A673 (cell line): ENCODE data around the gene HDHD3. TPM values are rescaled to one million over a fixed set of nuclear protein-coding genes. Genes with fewer than 3 reads are reported as not detected.

ENCODE experiments used
- BruUV-seq: library from RNA; stranded (reverse); fragments of 400-500 nt; replicated peaks from 2 replicates; lab custom pipeline; 2021; lab: Mats Ljungman, UMichigan
- CTCF ChIA-PET: fragments of 300-600 bp; sonication (Branson Sonifier 250); formaldehyde crosslinking; loops from one replicate; lab custom pipeline; 2022; ENCODE audit warnings: antibody characterized with exemption; lab: Charles Lee
- POLR2A ChIA-PET: fragments of 300-600 bp; sonication (Branson Sonifier 250); formaldehyde crosslinking; loops from one replicate; lab custom pipeline; 2022; ENCODE audit warnings: antibody characterized with exemption; ENCODE audit not compliant: low non-redundant PET; lab: Charles Lee
- DNase-seq: peaks from one replicate; pipeline ENCODE4 v3.0.0-alpha.2; 2015; ENCODE audit warnings: low spot score
- H3K27ac ChIP-seq: fragments of 200-600 bp; sonication (generic); 2 replicates; pipeline ENCODE4 v1.5.1; 2016; ENCODE audit warnings: mixed run types, low read depth, mild to moderate bottlenecking, mixed read lengths, antibody characterized with exemption, low read length; ENCODE audit not compliant: poor library complexity, severe bottlenecking
- H3K27me3 ChIP-seq: fragments of 200-600 bp; sonication (generic); replicated peaks from 2 replicates; pipeline ENCODE4 v1.6.1; 2017; ENCODE audit warnings: mixed run types, low read depth, mild to moderate bottlenecking, mixed read lengths, antibody characterized with exemption, low read length; ENCODE audit not compliant: insufficient read depth, poor library complexity
- H3K36me3 ChIP-seq: fragments of 200-600 bp; sonication (generic); 2 replicates; pipeline ENCODE4 v1.6.1; 2016; ENCODE audit warnings: mixed run types, mild to moderate bottlenecking, mixed read lengths, antibody characterized with exemption, low read length; ENCODE audit not compliant: insufficient read depth, poor library complexity, severe bottlenecking
- H3K4me1 ChIP-seq: fragments of 200-600 bp; sonication (generic); 2 replicates; pipeline ENCODE4 v1.6.1; 2017; ENCODE audit warnings: mixed run types, mild to moderate bottlenecking, mixed read lengths, antibody characterized with exemption, low read length; ENCODE audit not compliant: insufficient read depth, poor library complexity, severe bottlenecking
- H3K4me3 ChIP-seq: fragments of 200-600 bp; sonication (generic); 2 replicates; pipeline ENCODE4 v1.5.1; 2016; ENCODE audit warnings: low read depth, mixed run types, mild to moderate bottlenecking, mixed read lengths, low read length; ENCODE audit not compliant: poor library complexity, severe bottlenecking
- H3K9me3 ChIP-seq: fragments of 200-600 bp; sonication (generic); 2 replicates; pipeline ENCODE4 v1.6.1; 2016; ENCODE audit warnings: mixed run types, low read depth, mild to moderate bottlenecking, mixed read lengths, antibody characterized with exemption, low read length; ENCODE audit not compliant: poor library complexity, severe bottlenecking
- CTCF ChIP-seq: fragments of 300-800, 200-600 bp; sonication (generic); conservative IDR thresholded peaks from 2 replicates; pipeline ENCODE4 v1.5.1; 2017; ENCODE audit warnings: low read depth, mild to moderate bottlenecking, antibody characterized with exemption, low read length, moderate library complexity, mixed read lengths
- EZH2 ChIP-seq: fragments of 200-600 bp; sonication (generic); IDR thresholded peaks from 2 replicates; pipeline ENCODE4 v1.6.1; 2017; ENCODE audit warnings: borderline replicate concordance, low read depth, mild to moderate bottlenecking, mixed read lengths, antibody characterized with exemption, low read length; ENCODE audit not compliant: poor library complexity, severe bottlenecking
- intact Hi-C: fragments of 100-400 bp; cut with micrococcal nuclease; formaldehyde crosslinking; loops from one replicate; pipeline ENCODE4 v1.10.0; 2022; ENCODE audit not compliant: unreplicated experiment
- total RNA-seq: library from RNA; stranded (reverse); gene quantifications from 2 replicates; pipeline ENCODE4 v1.2.3, GENCODE V29; 2021

HDHD3 gene
- total RNA-seq, 1 experiment from 2014 or later: 9.4 TPM

- no peak for DNase-seq
- Histone ChIP-seq H3K27me3 (peaks cover 46% of the 10 kb centered on the region), H3K9me3 (no peaks in the 10 kb centered on the region), H3K4me3 (no peak overlapping the region), H3K4me1 (no peaks in the 10 kb centered on the region), H3K27ac (no peak overlapping the region), H3K36me3 (no peaks in the 10 kb centered on the region)
- CTCF ChIA-PET: no interaction called here
- no TSS peak for BruUV-seq
- no peak for TF ChIP-seq CTCF
- TF ChIP-seq EZH2: no peak
- intact Hi-C loops: no loop called here
- POLR2A ChIA-PET: no interaction called here
These were observed 24.8 kb downstream of the HDHD3 start for GRCh38 chr9:113352006-113352405.

GRCh38 chr9:113350937-113351336, 25.8 kb downstream of the HDHD3 start:
- Histone ChIP-seq H3K4me3 (no peak overlapping the region), H3K27me3 (peaks cover 44% of the 10 kb centered on the region), H3K27ac (no peak overlapping the region), H3K9me3 (no peaks in the 10 kb centered on the region), H3K4me1 (no peaks in the 10 kb centered on the region), H3K36me3 (no peaks in the 10 kb centered on the region)
- ChIA-PET POLR2A (no interaction called here), CTCF (no interaction called here)
- intact Hi-C loops: no loop called here
- TF ChIP-seq EZH2: no peak
- no peak for TF ChIP-seq CTCF
- DNase-seq: no peak
- BruUV-seq: no TSS peak

GRCh38 chr9:113350107-113350661, 26.6 kb downstream of the HDHD3 start:
- Histone ChIP-seq H3K9me3 (no peaks in the 10 kb centered on the region), H3K27me3 (peaks cover 42% of the 10 kb centered on the region), H3K4me1 (no peaks in the 10 kb centered on the region), H3K36me3 (no peaks in the 10 kb centered on the region), H3K27ac (no peak overlapping the region), H3K4me3 (peak overlapping the region; percentile 43)
- BruUV-seq: no TSS peak
- ChIA-PET CTCF (no interaction called here), POLR2A (no interaction called here)
- TF ChIP-seq CTCF (no peak), EZH2 (peak; percentile 41)
- intact Hi-C loops: no loop called here
- no peak for DNase-seq
